Thoracic aorta (tissue), 2 donors: ENCODE results near the gene ZNF350. TPM values are rescaled to one million over a fixed set of nuclear protein-coding genes. Genes with fewer than 3 reads are reported as not detected.

Experiments used
- ATAC-seq: fragments of 150-250 bp; one replicate; pipeline ENCODE4 v1.8.0; 2017; ENCODE audit warnings: low read depth; ENCODE audit not compliant: insufficient number of reproducible peaks, low FRiP score
- DNase-seq: peaks from one replicate; pipeline ENCODE4 v3.0.0-alpha.2; 2020; ENCODE audit warnings: low spot score
- H3K27ac ChIP-seq, 2 donors: fragments of 200-600 bp; sonication (generic); 1 replicate in 1 of 2; 2 replicates in 1 of 2; pipeline ENCODE4 v1.5.1; 2016; ENCODE audit warnings: mild to moderate bottlenecking in 2 of 2, moderate library complexity in 2 of 2
- H3K27me3 ChIP-seq: fragments of 200-600 bp; sonication (generic); replicated peaks from 2 replicates; pipeline ENCODE4 v1.6.0; 2016; ENCODE audit warnings: mild to moderate bottlenecking; ENCODE audit not compliant: insufficient read depth
- H3K36me3 ChIP-seq: fragments of 200-600 bp; sonication (generic); one replicate; pipeline ENCODE4 v1.5.1; 2016
- H3K4me1 ChIP-seq, 2 donors: fragments of 200-600 bp; sonication (generic); 1 replicate in 1 of 2; 2 replicates in 1 of 2; pipeline versions ENCODE4 v1.5.1 to v1.6.0; 2016; ENCODE audit warnings: low read depth in 2 of 2, mild to moderate bottlenecking in 1 of 2; ENCODE audit not compliant: control insufficient read depth in 1 of 2
- H3K4me3 ChIP-seq: fragments of 200-600 bp; sonication (generic); 2 replicates; pipeline ENCODE4 v1.5.1; 2016; ENCODE audit warnings: mild to moderate bottlenecking
- H3K9me3 ChIP-seq: fragments of 200-600 bp; sonication (generic); 2 replicates; pipeline ENCODE4 v1.5.1; 2016
- CTCF ChIP-seq: fragments of 200-600 bp; sonication (generic); IDR thresholded peaks from one replicate; pipeline ENCODE4 v1.5.1; 2019; ENCODE audit warnings: antibody characterized with exemption
- total RNA-seq, 2 donors: library from RNA; depleted of rRNA; stranded (reverse); fragments of >200 nt; gene quantifications; one replicate each; pipeline versions ENCODE4 v1.1.0 to v1.2.3, GENCODE V29; 2016

Gene ZNF350
- total RNA-seq, 2 donors from 2014 or later: 7.3 to 15.4 TPM

- no peaks in the 10 kb centered on the region for H3K4me1 ChIP-seq
- no peaks in the 10 kb centered on the region for H3K27me3 ChIP-seq
- H3K4me3 ChIP-seq: peak overlapping the region; percentile 12
- H3K9me3 ChIP-seq: peaks cover 94% of the 10 kb centered on the region
- TF ChIP-seq CTCF: no peak
- ATAC-seq (no peak), DNase-seq (no peak)
- H3K27ac ChIP-seq: no peak overlapping the region
- H3K36me3 ChIP-seq: peaks cover 58% of the 10 kb centered on the region
Observed at GRCh38 chr19:51944798-51945552, 41.7 kb downstream of the ZNF350 start.

- H3K27me3 ChIP-seq: no peaks in the 10 kb centered on the region
- H3K27ac ChIP-seq: no peak overlapping the region
- peaks cover 95% of the 10 kb centered on the region for H3K9me3 ChIP-seq
- ATAC-seq: no peak
- no peaks in the 10 kb centered on the region for H3K4me1 ChIP-seq
- H3K4me3 ChIP-seq: no peak overlapping the region
- no peak for DNase-seq
- TF ChIP-seq CTCF: no peak
- H3K36me3 ChIP-seq: peaks cover 87% of the 10 kb centered on the region
Observed at GRCh38 chr19:51938936-51939335, 47.7 kb downstream of the ZNF350 start.

GRCh38 chr19:51931921-51932320 lies 54.7 kb downstream of the ZNF350 start:
- peaks cover 62% of the 10 kb centered on the region for H3K36me3 ChIP-seq

GRCh38 chr19:51927859-51928258 lies 58.8 kb downstream of the ZNF350 start:
- peaks cover 23% of the 10 kb centered on the region for H3K36me3 ChIP-seq
- TF ChIP-seq CTCF: no peak
- peaks cover 3 to 12% of the 10 kb centered on the region in 2 donors for H3K4me1 ChIP-seq
- H3K9me3 ChIP-seq: peaks cover 3% of the 10 kb centered on the region
- DNase-seq (no peak), ATAC-seq (no peak)
- peak overlapping the region; percentile 90 for H3K4me3 ChIP-seq
- H3K27ac ChIP-seq: peak overlapping the region in 1 of 2 donors; percentile 87
- no peaks in the 10 kb centered on the region for H3K27me3 ChIP-seq

More at GRCh38 chr19:51931921-51932320, 54.7 kb downstream of the ZNF350 start:
- Histone ChIP-seq H3K9me3 (peaks cover 30% of the 10 kb centered on the region), H3K27me3 (no peaks in the 10 kb centered on the region), H3K27ac (no peak overlapping the region), H3K4me1 (peaks cover 3 to 12% of the 10 kb centered on the region in 2 donors), H3K4me3 (no peak overlapping the region)
- no peak for TF ChIP-seq CTCF
- ATAC-seq (no peak), DNase-seq (no peak)

- H3K27ac ChIP-seq: peak within 1 kb of the TSS; percentile 75 to 87
- DNase-seq (peak; percentile 52), ATAC-seq (peak; percentile 92)
- peaks cover 9% of the 10 kb centered on the region for H3K9me3 ChIP-seq
- peaks cover 16% of the 10 kb centered on the region for H3K36me3 ChIP-seq
- peak within 1 kb of the TSS; percentile 90 for H3K4me3 ChIP-seq
- peaks cover 3 to 12% of the 10 kb centered on the region in 2 donors for H3K4me1 ChIP-seq
- no peak for TF ChIP-seq CTCF
- H3K27me3 ChIP-seq: no peaks in the 10 kb centered on the region
Observed at GRCh38 chr19:51926784-51927741, 59.6 kb downstream of the ZNF350 start, which contains the start of gene ZNF613. TSS of gene ZNF613 (plus strand) at chr19:51927472. CDS start at chr19:51936221, 8,749 bp downstream.
